ENCODE results near the gene CPSF4L. TPM values are rescaled to one million over a fixed set of nuclear protein-coding genes. Genes with fewer than 3 reads are reported as not detected.
"Not testable (repeated sequence)": the region's sequence is repeated elsewhere in the genome, so short reads cannot be mapped to it uniquely, and the experiment has no call there.

CPSF4L gene
- total and polyA plus RNA-seq, 2 donors (not counting 3 experiments of a cell fraction or from before 2014, with no cell fraction given), result not detected

GRCh38 chr17:73266796-73267195 is 5.1 kb upstream of the CPSF4L start:
- dilution Hi-C loops (cut with MboI; ENCODE audit: extremely low pct_ligation_motif_present, low sequenced_read_pairs), result no loop called here
- no peak for FAIRE-seq
- no peak overlapping the region for H2AFZ ChIP-seq (ENCODE audit: low read depth, low read length)
- intact Hi-C loops (cut with micrococcal nuclease), result no loop called here
- no peaks in the 10 kb centered on the region for H3K36me3 ChIP-seq (ENCODE audit: control insufficient read depth in 2 of 2, extremely low read depth in 1 of 2, insufficient read depth in 2 of 2, low read length in 2 of 2)
- H3K79me2 ChIP-seq (ENCODE audit: control insufficient read depth, insufficient read depth, low read length), result no peaks in the 10 kb centered on the region
- DNase-seq (ENCODE audit: low read depth, low spot score), result no peak
- ChIA-PET CTCF (interaction anchor here (0.6 to 1.8 kb wide), 4 partner anchors 11 to 103 kb away, joined by 3 to 9 read pairs (median 5); no protein-coding TSS in a partner anchor), POLR2A (no interaction called here)
- H3K4me3 ChIP-seq (replicated peaks in 1 of 3; ENCODE audit: insufficient read depth in 1 of 3, low read depth in 1 of 3, low read length in 3 of 3), result no peak overlapping the region
- TF ChIP-seq CTCF (IDR thresholded peaks at IDR 0.05; ENCODE audit: extremely low read depth in 1 of 2, insufficient read depth in 1 of 2, low read depth in 1 of 2, low read length in 2 of 2) (no peak), EZH2 (IDR thresholded peaks at IDR 0.05; ENCODE audit: borderline replicate concordance, low read depth, low read length, severe bottlenecking) (no peak)
- H3K27ac ChIP-seq (ENCODE audit: insufficient read depth, low read depth, low read length), result no peak overlapping the region
- H3K9ac ChIP-seq (replicated peaks; ENCODE audit: extremely low read depth, insufficient read depth, low read length), result no peak overlapping the region
- no peaks in the 10 kb centered on the region for H3K9me3 ChIP-seq (replicated peaks; ENCODE audit: control insufficient read depth, insufficient read depth, low read length)
- H3K4me2 ChIP-seq (ENCODE audit: insufficient read depth, low read length), result no peak overlapping the region
- H4K20me1 ChIP-seq (replicated peaks; ENCODE audit: control insufficient read depth, extremely low read depth, insufficient read depth, low read length), result no peaks in the 10 kb centered on the region
- no TSS peak for BruUV-seq (replicated peaks)
- no peaks in the 10 kb centered on the region for H3K4me1 ChIP-seq (ENCODE audit: control insufficient read depth, extremely low read depth, insufficient read depth, low read length)
- H3K9me1 ChIP-seq (replicated peaks; ENCODE audit: control insufficient read depth, extremely low read depth, insufficient read depth, low read length), result no peaks in the 10 kb centered on the region
- H3K27me3 ChIP-seq (ENCODE audit: control insufficient read depth in 2 of 2, insufficient read depth in 2 of 2, low read length in 2 of 2), result no peaks in the 10 kb centered on the region

GRCh38 chr17:73265646-73266640 is 4.3 kb upstream of the CPSF4L start:
- ChIA-PET POLR2A (no interaction called here), CTCF (interaction anchor here (0.8 to 1.8 kb wide), 3 partner anchors 10 to 104 kb away, joined by 4 to 9 read pairs (median 6); no protein-coding TSS in a partner anchor)
- DNase-seq (ENCODE audit: low read depth, low spot score) (no peak), FAIRE-seq (no peak)
- H4K20me1 ChIP-seq (replicated peaks; ENCODE audit: control insufficient read depth, extremely low read depth, insufficient read depth, low read length), result no peaks in the 10 kb centered on the region
- H3K9me3 ChIP-seq (replicated peaks; ENCODE audit: control insufficient read depth, insufficient read depth, low read length), result no peaks in the 10 kb centered on the region
- no peaks in the 10 kb centered on the region for H3K79me2 ChIP-seq (ENCODE audit: control insufficient read depth, insufficient read depth, low read length)
- no peaks in the 10 kb centered on the region for H3K4me1 ChIP-seq (ENCODE audit: control insufficient read depth, extremely low read depth, insufficient read depth, low read length)
- no peak overlapping the region for H3K9ac ChIP-seq (replicated peaks; ENCODE audit: extremely low read depth, insufficient read depth, low read length)
- H3K36me3 ChIP-seq (ENCODE audit: control insufficient read depth in 2 of 2, extremely low read depth in 1 of 2, insufficient read depth in 2 of 2, low read length in 2 of 2), result no peaks in the 10 kb centered on the region
- no peak overlapping the region for H2AFZ ChIP-seq (ENCODE audit: low read depth, low read length)
- intact Hi-C loops (cut with micrococcal nuclease), result no loop called here
- TF ChIP-seq JUN (IDR thresholded peaks at IDR 0.05; ENCODE audit: borderline replicate concordance, insufficient read depth, insufficient read length, low read depth), result no peak
- TF ChIP-seq POLR2AphosphoS5 (IDR thresholded peaks at IDR 0.05; ENCODE audit: insufficient read depth, low read depth, low read length), result no peak
- TF ChIP-seq MAX (IDR thresholded peaks at IDR 0.05; ENCODE audit: insufficient read depth, insufficient read length), result no peak
- no peak for TF ChIP-seq GATA2 (IDR thresholded peaks at IDR 0.05; ENCODE audit: insufficient read depth, insufficient read length, low read depth, low read length)
- dilution Hi-C loops (cut with MboI; ENCODE audit: extremely low pct_ligation_motif_present, low sequenced_read_pairs), result no loop called here
- H3K4me2 ChIP-seq (ENCODE audit: insufficient read depth, low read length), result no peak overlapping the region
- BruUV-seq (replicated peaks), result no TSS peak
- H3K4me3 ChIP-seq (replicated peaks in 1 of 3; ENCODE audit: insufficient read depth in 1 of 3, low read depth in 1 of 3, low read length in 3 of 3), result no peak overlapping the region
- no peak overlapping the region for H3K27ac ChIP-seq (ENCODE audit: insufficient read depth, low read depth, low read length)
- no peaks in the 10 kb centered on the region for H3K27me3 ChIP-seq (ENCODE audit: control insufficient read depth in 2 of 2, insufficient read depth in 2 of 2, low read length in 2 of 2)
- no peaks in the 10 kb centered on the region for H3K9me1 ChIP-seq (replicated peaks; ENCODE audit: control insufficient read depth, extremely low read depth, insufficient read depth, low read length)

- H3K4me1 ChIP-seq (ENCODE audit: control insufficient read depth, extremely low read depth, insufficient read depth, low read length); H3K27ac ChIP-seq (ENCODE audit: insufficient read depth, low read depth, low read length); CTCF ChIA-PET; H3K9me3 ChIP-seq (replicated peaks; ENCODE audit: control insufficient read depth, insufficient read depth, low read length); FAIRE-seq; intact Hi-C loops (cut with micrococcal nuclease); H4K20me1 ChIP-seq (replicated peaks; ENCODE audit: control insufficient read depth, extremely low read depth, insufficient read depth, low read length); H3K36me3 ChIP-seq (ENCODE audit: control insufficient read depth in 2 of 2, extremely low read depth in 1 of 2, insufficient read depth in 2 of 2, low read length in 2 of 2); H2AFZ ChIP-seq (ENCODE audit: low read depth, low read length); H3K4me2 ChIP-seq (ENCODE audit: insufficient read depth, low read length); H3K9ac ChIP-seq (replicated peaks; ENCODE audit: extremely low read depth, insufficient read depth, low read length); BruUV-seq (replicated peaks); DNase-seq (ENCODE audit: low read depth, low spot score); POLR2A ChIA-PET; H3K4me3 ChIP-seq (replicated peaks in 1 of 3; ENCODE audit: insufficient read depth in 1 of 3, low read depth in 1 of 3, low read length in 3 of 3); H3K27me3 ChIP-seq (ENCODE audit: control insufficient read depth in 2 of 2, insufficient read depth in 2 of 2, low read length in 2 of 2); H3K79me2 ChIP-seq (ENCODE audit: control insufficient read depth, insufficient read depth, low read length); H3K9me1 ChIP-seq (replicated peaks; ENCODE audit: control insufficient read depth, extremely low read depth, insufficient read depth, low read length); dilution Hi-C loops (cut with MboI; ENCODE audit: extremely low pct_ligation_motif_present, low sequenced_read_pairs): not testable (repeated sequence)
Observed at GRCh38 chr17:73264448-73264847, 2.8 kb upstream of the CPSF4L start.

Data from endothelial cell of umbilical vein (primary cell).